ENCODE results near the gene LRRC2. TPM values are rescaled to one million over a fixed set of nuclear protein-coding genes. Genes with fewer than 3 reads are reported as not detected.
A peak's percentile ranks its signal among the peaks of the same experiment; 100 is the strongest.

The LRRC2 gene
- total RNA-seq, 2 donors from 2014 or later, result 7.0 to 29.7 TPM

GRCh38 chr3:46480491-46481195, 85.5 kb downstream of the LRRC2 start:
- no peaks in the 10 kb centered on the region for H3K4me1 ChIP-seq
- no peak for DNase-seq (ENCODE audit: low spot score)
- no peak overlapping the region for H3K4me3 ChIP-seq
- no peaks in the 10 kb centered on the region for H3K36me3 ChIP-seq
- no peaks in the 10 kb centered on the region for H3K9me3 ChIP-seq
- H3K27me3 ChIP-seq, result no peaks in the 10 kb centered on the region
- H3K27ac ChIP-seq, result no peak overlapping the region
- no peak for TF ChIP-seq CTCF (IDR thresholded peaks at IDR 0.05)

- no peak for TF ChIP-seq CTCF (IDR thresholded peaks at IDR 0.05)
- H3K9me3 ChIP-seq, result peaks cover 0 to 4% of the 10 kb centered on the region in 2 donors
- no peak overlapping the region for H3K4me3 ChIP-seq
- no peaks in the 10 kb centered on the region for H3K36me3 ChIP-seq
- H3K27ac ChIP-seq, result no peak overlapping the region
- DNase-seq (ENCODE audit: low spot score), result no peak
- H3K27me3 ChIP-seq, result no peaks in the 10 kb centered on the region
- no peaks in the 10 kb centered on the region for H3K4me1 ChIP-seq
Measured at GRCh38 chr3:46479696-46480095, 86.4 kb downstream of the LRRC2 start.

- H3K9me3 ChIP-seq, result peaks cover 0 to 11% of the 10 kb centered on the region in 2 donors
- H3K4me1 ChIP-seq, result no peaks in the 10 kb centered on the region
- no peak for TF ChIP-seq CTCF (IDR thresholded peaks at IDR 0.05)
- DNase-seq (ENCODE audit: low spot score), result no peak
- no peaks in the 10 kb centered on the region for H3K27me3 ChIP-seq
- H3K4me3 ChIP-seq, result no peak overlapping the region
- H3K27ac ChIP-seq, result no peak overlapping the region
- no peaks in the 10 kb centered on the region for H3K36me3 ChIP-seq
Measured at GRCh38 chr3:46479021-46479420, 87.1 kb downstream of the LRRC2 start.

GRCh38 chr3:46478341-46478740, 87.8 kb downstream of the LRRC2 start:
- DNase-seq (ENCODE audit: low spot score), result no peak

GRCh38 chr3:46477756-46478155, 88.3 kb downstream of the LRRC2 start:
- peak; percentile 48 for DNase-seq (ENCODE audit: low spot score)
- no peaks in the 10 kb centered on the region for H3K36me3 ChIP-seq
- no peaks in the 10 kb centered on the region for H3K4me1 ChIP-seq
- no peak overlapping the region for H3K4me3 ChIP-seq
- H3K27ac ChIP-seq, result no peak overlapping the region
- H3K27me3 ChIP-seq, result no peaks in the 10 kb centered on the region
- TF ChIP-seq CTCF (IDR thresholded peaks at IDR 0.05), result no peak
- peaks cover 0 to 11% of the 10 kb centered on the region in 2 donors for H3K9me3 ChIP-seq

More at GRCh38 chr3:46478341-46478740, 87.8 kb downstream of the LRRC2 start:
- H3K27me3 ChIP-seq, result no peaks in the 10 kb centered on the region
- peaks cover 0 to 11% of the 10 kb centered on the region in 2 donors for H3K9me3 ChIP-seq
- H3K27ac ChIP-seq, result no peak overlapping the region
- no peaks in the 10 kb centered on the region for H3K36me3 ChIP-seq
- H3K4me3 ChIP-seq, result no peak overlapping the region
- no peaks in the 10 kb centered on the region for H3K4me1 ChIP-seq
- TF ChIP-seq CTCF (IDR thresholded peaks at IDR 0.05), result no peak

- H3K27ac ChIP-seq, result no peak overlapping the region
- TF ChIP-seq CTCF (IDR thresholded peaks at IDR 0.05), result no peak
- no peak overlapping the region for H3K4me3 ChIP-seq
- no peaks in the 10 kb centered on the region for H3K36me3 ChIP-seq
- H3K4me1 ChIP-seq, result no peaks in the 10 kb centered on the region
- peaks cover 0 to 11% of the 10 kb centered on the region in 2 donors for H3K9me3 ChIP-seq
- H3K27me3 ChIP-seq, result no peaks in the 10 kb centered on the region
- DNase-seq (ENCODE audit: low spot score), result peak; percentile 21
Measured at GRCh38 chr3:46477145-46477544, 89.0 kb downstream of the LRRC2 start.
